C4-2B (cell line): ENCODE results near the gene NUP214.

Experiments
- CTCF ChIP-seq: fragments of 450-650 bp; conservative IDR thresholded peaks from 2 replicates; pipeline ENCODE4 v1.5.1; 2017; ENCODE audit warnings: mild to moderate bottlenecking
- ZFX ChIP-seq: fragments of 450-650 bp; IDR thresholded peaks from 2 replicates; pipeline ENCODE4 v1.6.1; 2017

GRCh38 chr9:131217331-131218031, 92.1 kb downstream of the NUP214 start:
- TF ChIP-seq CTCF (no peak), ZFX (no peak)
